Astrocyte (in vitro differentiated cells and primary cell): ENCODE results near the gene RNF138. TPM values are rescaled to one million over a fixed set of nuclear protein-coding genes. Genes with fewer than 3 reads are reported as not detected.
"Not testable (repeated sequence)": the region's sequence is repeated elsewhere in the genome, so short reads cannot be mapped to it uniquely, and the experiment has no call there.

Experiments
- DNase-seq: peaks from one replicate; pipeline ENCODE4 v3.0.0-alpha.2; 2010; ENCODE audit warnings: low read depth
- FAIRE-seq: peaks from 2 replicates; lab custom pipeline; 2011; peaks lifted over from hg19 to GRCh38; lab: Jason Lieb, UNC
- H2AFZ ChIP-seq: 2 replicates; pipeline ENCODE4 v1.6.0; 2012; ENCODE audit warnings: low read depth, low read length, inconsistent platforms
- H3K27ac ChIP-seq: 2 replicates; pipeline ENCODE4 v1.5.1; 2011; ENCODE audit warnings: low read depth, low read length, inconsistent platforms
- H3K27me3 ChIP-seq: 2 replicates; pipeline ENCODE4 v1.6.0; 2011; ENCODE audit warnings: low read length, inconsistent platforms; ENCODE audit not compliant: insufficient read depth
- H3K36me3 ChIP-seq: 2 replicates; pipeline ENCODE4 v1.5.1; 2011; ENCODE audit warnings: low read length, inconsistent platforms; ENCODE audit not compliant: insufficient read depth
- H3K4me1 ChIP-seq: 2 replicates; pipeline ENCODE4 v1.5.1; 2011; ENCODE audit warnings: low read length, inconsistent platforms; ENCODE audit not compliant: insufficient read depth
- H3K4me2 ChIP-seq: 2 replicates; pipeline ENCODE4 v1.6.0; 2012; ENCODE audit warnings: low read length, inconsistent platforms
- H3K4me3 ChIP-seq: 2 replicates; pipeline ENCODE4 v1.5.1; 2011; ENCODE audit warnings: low read depth, mild to moderate bottlenecking, low read length, inconsistent platforms; ENCODE audit not compliant: insufficient read depth
- H3K79me2 ChIP-seq: 2 replicates; pipeline ENCODE4 v1.6.0; 2012; ENCODE audit warnings: mild to moderate bottlenecking, low read length, inconsistent platforms; ENCODE audit not compliant: insufficient read depth
- H3K9ac ChIP-seq: 2 replicates; pipeline ENCODE4 v1.6.0; 2012; ENCODE audit warnings: mild to moderate bottlenecking, low read length, inconsistent platforms
- H3K9me3 ChIP-seq: 2 replicates; pipeline ENCODE4 v1.5.1; 2012; ENCODE audit warnings: low read depth, mild to moderate bottlenecking, low read length, inconsistent platforms; ENCODE audit not compliant: insufficient read depth
- H4K20me1 ChIP-seq: 2 replicates; pipeline ENCODE4 v1.6.0; 2012; ENCODE audit warnings: low read length, inconsistent platforms; ENCODE audit not compliant: insufficient read depth
- H3K27ac Mint-ChIP-seq: one replicate; pipeline ENCODE4 v1.8.0; 2021; ENCODE audit warnings: mild to moderate bottlenecking, mixed read lengths; ENCODE audit not compliant: unreplicated experiment
- H3K27me3 Mint-ChIP-seq: one replicate; pipeline ENCODE4 v1.8.0; 2021; ENCODE audit warnings: low read depth, mixed read lengths; ENCODE audit not compliant: unreplicated experiment
- H3K36me3 Mint-ChIP-seq: one replicate; pipeline ENCODE4 v1.8.0; 2021; ENCODE audit warnings: low read depth, mixed read lengths; ENCODE audit not compliant: unreplicated experiment
- H3K4me1 Mint-ChIP-seq: one replicate; pipeline ENCODE4 v1.8.0; 2021; ENCODE audit warnings: low read depth, mixed read lengths; ENCODE audit not compliant: unreplicated experiment
- H3K4me3 Mint-ChIP-seq: one replicate; pipeline ENCODE4 v1.8.0; 2021; ENCODE audit warnings: mild to moderate bottlenecking, moderate library complexity, mixed read lengths; ENCODE audit not compliant: unreplicated experiment
- H3K9me3 Mint-ChIP-seq: one replicate; pipeline ENCODE4 v1.8.0; 2021; ENCODE audit warnings: mild to moderate bottlenecking, mixed read lengths; ENCODE audit not compliant: unreplicated experiment
- CTCF ChIP-seq: IDR thresholded peaks from 2 replicates; pipeline ENCODE4 v1.5.1; 2011; ENCODE audit warnings: low read depth, mild to moderate bottlenecking, inconsistent platforms, low read length, moderate library complexity; ENCODE audit not compliant: insufficient read depth
- EZH2 ChIP-seq: IDR thresholded peaks from 2 replicates; pipeline ENCODE4 v1.6.1; 2012; ENCODE audit warnings: mild to moderate bottlenecking, low read length, inconsistent platforms; ENCODE audit not compliant: insufficient read depth
- total RNA-seq: library from RNA; stranded (reverse); gene quantifications from 2 replicates; pipeline ENCODE4 v1.2.1, GENCODE V29; 2021

RNF138 gene
- total RNA-seq, 1 donor from 2014 or later = 15.4 TPM

DNA sequence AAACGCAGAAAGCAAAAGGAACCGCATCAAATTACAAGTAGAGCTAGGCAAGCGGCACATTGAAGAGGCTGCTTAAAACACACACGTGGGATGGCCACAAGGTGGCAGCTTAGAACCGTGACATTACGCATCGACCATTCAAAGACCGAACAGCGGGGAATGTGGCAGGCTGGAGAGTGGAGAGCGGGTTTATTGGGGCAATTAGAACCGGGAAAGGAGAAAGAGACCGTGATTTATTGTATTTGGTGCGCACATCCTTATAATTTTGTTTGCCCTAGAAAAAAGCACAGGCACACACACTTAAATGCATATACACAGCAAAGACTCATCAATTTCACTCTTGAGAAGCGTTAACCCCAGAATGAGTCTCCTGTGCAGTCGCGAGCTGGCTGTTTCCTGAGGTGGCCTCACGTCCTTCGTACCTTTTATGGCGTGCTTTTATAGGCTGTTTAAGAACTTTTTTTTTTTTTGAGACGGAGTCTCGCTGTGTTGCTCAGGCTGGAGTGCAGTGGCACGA is 66.5 kb downstream of the RNF138 start:
- Histone ChIP-seq H3K36me3 (no peaks in the 10 kb centered on the region), H3K79me2 (no peaks in the 10 kb centered on the region), H2AFZ (peak overlapping the region; percentile 58), H3K27ac (no peak overlapping the region), H3K4me3 (peak overlapping the region; percentile 42), H3K9me3 (no peaks in the 10 kb centered on the region), H3K4me2 (peak overlapping the region; percentile 84), H3K9ac (no peak overlapping the region), H4K20me1 (no peaks in the 10 kb centered on the region), H3K4me1 (no peaks in the 10 kb centered on the region), H3K27me3 (no peaks in the 10 kb centered on the region)
- H3K27ac Mint-ChIP-seq = no peak overlapping the region
- peak; percentile 76 for DNase-seq
- FAIRE-seq = no peak
- H3K4me1 Mint-ChIP-seq = peaks cover 2% of the 10 kb centered on the region
- H3K36me3 Mint-ChIP-seq = no peaks in the 10 kb centered on the region
- TF ChIP-seq CTCF = peak; percentile 87
- TF ChIP-seq EZH2 = no peak
- H3K27me3 Mint-ChIP-seq = no peaks in the 10 kb centered on the region
- H3K9me3 Mint-ChIP-seq = no peaks in the 10 kb centered on the region
- no peak overlapping the region for H3K4me3 Mint-ChIP-seq

DNA sequence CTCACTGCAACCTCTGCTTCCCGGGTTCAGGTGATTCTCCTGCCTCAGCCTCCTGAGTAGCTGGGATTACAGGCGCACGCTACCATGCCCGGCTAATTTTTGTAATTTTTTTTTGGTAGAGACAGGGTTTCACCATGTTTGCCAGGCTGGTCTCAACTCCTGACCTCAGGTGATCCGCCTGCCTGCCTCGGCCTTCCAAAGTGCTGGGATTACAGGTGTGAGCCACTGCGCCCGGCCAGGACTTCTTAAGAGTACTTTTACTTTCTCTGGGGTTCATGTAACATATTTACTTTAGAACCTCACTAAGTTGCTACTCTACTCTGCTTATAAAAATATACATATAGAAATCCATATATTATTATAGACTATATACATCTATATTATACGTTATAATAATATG is 67.0 kb downstream of the RNF138 start:
- not testable (repeated sequence) for H3K79me2 ChIP-seq, H3K27me3 Mint-ChIP-seq, H3K4me1 Mint-ChIP-seq, FAIRE-seq, H3K27ac ChIP-seq, H3K36me3 Mint-ChIP-seq, H3K27ac Mint-ChIP-seq, H3K4me1 ChIP-seq, H3K4me3 Mint-ChIP-seq, H3K36me3 ChIP-seq, H3K9me3 ChIP-seq, H2AFZ ChIP-seq, H3K9me3 Mint-ChIP-seq, H3K4me3 ChIP-seq, H3K27me3 ChIP-seq, DNase-seq, H3K9ac ChIP-seq, H4K20me1 ChIP-seq
- H3K4me2 ChIP-seq = peak overlapping the region; percentile 84

DNA sequence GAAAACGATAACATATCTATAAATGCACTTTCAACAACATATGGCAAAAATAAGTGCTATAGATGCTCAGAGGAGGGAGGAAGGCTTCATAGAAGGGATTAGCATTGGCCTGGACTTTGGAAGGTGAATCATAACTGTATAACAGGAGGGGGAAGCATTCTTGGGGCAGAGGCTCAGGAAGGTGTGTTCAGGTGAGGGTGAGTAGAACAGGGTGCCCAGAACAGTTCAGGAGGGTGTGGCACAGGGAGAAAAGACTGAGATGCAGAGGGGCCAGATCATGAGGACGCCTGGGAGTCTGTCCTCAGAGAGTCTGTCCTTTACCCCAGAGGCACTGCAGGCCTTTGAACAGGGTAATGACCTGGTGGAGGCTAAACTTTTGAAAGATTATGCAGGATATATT is 68.9 kb downstream of the RNF138 start:
- H3K4me3 Mint-ChIP-seq = no peak overlapping the region
- FAIRE-seq = no peak
- TF ChIP-seq EZH2 = no peak
- TF ChIP-seq CTCF = no peak

More for the DNA sequence above, 68.9 kb downstream of the RNF138 start:
- Mint-ChIP-seq H3K4me1 (peaks cover 2% of the 10 kb centered on the region), H3K36me3 (no peaks in the 10 kb centered on the region), H3K27me3 (no peaks in the 10 kb centered on the region), H3K9me3 (no peaks in the 10 kb centered on the region), H3K27ac (no peak overlapping the region)
- H3K4me3 ChIP-seq = no peak overlapping the region
- no peak overlapping the region for H2AFZ ChIP-seq
- H3K79me2 ChIP-seq = no peaks in the 10 kb centered on the region
- no peak overlapping the region for H3K4me2 ChIP-seq
- H3K4me1 ChIP-seq = no peaks in the 10 kb centered on the region
- H3K9ac ChIP-seq = no peak overlapping the region
- H3K27me3 ChIP-seq = no peaks in the 10 kb centered on the region
- DNase-seq = no peak
- no peaks in the 10 kb centered on the region for H4K20me1 ChIP-seq
- no peak overlapping the region for H3K27ac ChIP-seq
- H3K9me3 ChIP-seq = no peaks in the 10 kb centered on the region
- no peaks in the 10 kb centered on the region for H3K36me3 ChIP-seq
